HepG2 (cell line): ENCODE measurements around the gene CTXN1. TPM values are rescaled to one million over a fixed set of nuclear protein-coding genes. Genes with fewer than 3 reads are reported as not detected.

ENCODE experiments used
- AHR ChIP-seq: IDR thresholded peaks from 2 replicates; pipeline ENCODE4 v1.6.1; 2018; ENCODE audit warnings: missing genetic modification reagents, missing compliant biosample characterization
- ETV6 ChIP-seq: sonication (generic); formaldehyde crosslinking; conservative IDR thresholded peaks from 2 replicates; pipeline ENCODE4 v1.4.0; 2020; ENCODE audit warnings: missing genetic modification reagents
- HDAC6 ChIP-seq: fragments of 200-600 bp; sonication (generic); IDR thresholded peaks from 2 replicates; pipeline ENCODE4 v1.7.0; 2017; ENCODE audit warnings: mild to moderate bottlenecking, antibody characterized with exemption, low read length, low read depth
- HIC2 ChIP-seq: sonication (generic); formaldehyde crosslinking; IDR thresholded peaks from 2 replicates; pipeline ENCODE4 v1.9.0; 2022; ENCODE audit warnings: low read depth, missing genetic modification reagents
- IKZF5 ChIP-seq: IDR thresholded peaks from 2 replicates; pipeline ENCODE4 v1.6.1; 2018; ENCODE audit warnings: missing genetic modification reagents, mild to moderate bottlenecking, missing compliant biosample characterization
- MED1 ChIP-seq: sonication (generic); formaldehyde crosslinking; IDR thresholded peaks from 2 replicates; pipeline ENCODE4 v1.4.0; 2020; ENCODE audit warnings: missing genetic modification reagents
- MYNN ChIP-seq: sonication (generic); formaldehyde crosslinking; IDR thresholded peaks from 2 replicates; pipeline ENCODE4 v1.4.0; 2020; ENCODE audit warnings: mild to moderate bottlenecking, low read depth, missing genetic modification reagents
- PLRG1 ChIP-seq: fragments of 450-650 bp; conservative IDR thresholded peaks from 2 replicates; pipeline ENCODE4 v1.6.1; 2016
- RAD51 ChIP-seq: fragments of 450-650 bp; IDR thresholded peaks from 2 replicates; pipeline ENCODE4 v1.6.1; 2016; ENCODE audit warnings: borderline replicate concordance
- ZBTB38 ChIP-seq: sonication (generic); formaldehyde crosslinking; IDR thresholded peaks from 2 replicates; pipeline ENCODE4 v1.5.1; 2020; ENCODE audit warnings: mild to moderate bottlenecking, missing genetic modification reagents
- ZEB1 ChIP-seq: IDR thresholded peaks from 2 replicates; pipeline ENCODE4 v1.6.1; 2012; ENCODE audit warnings: mild to moderate bottlenecking, low read depth, inconsistent platforms; ENCODE audit not compliant: insufficient replicate concordance
- ZNF224 ChIP-seq: sonication (generic); formaldehyde crosslinking; IDR thresholded peaks from 2 replicates; pipeline ENCODE4 v1.5.0; 2020; ENCODE audit warnings: mild to moderate bottlenecking, missing genetic modification reagents
- ZNF292 ChIP-seq: sonication (generic); formaldehyde crosslinking; IDR thresholded peaks from 2 replicates; pipeline ENCODE4 v1.8.1; 2022; ENCODE audit warnings: mild to moderate bottlenecking, low read depth, missing genetic modification reagents, borderline replicate concordance
- ZNF30 ChIP-seq: sonication (generic); formaldehyde crosslinking; IDR thresholded peaks from 2 replicates; pipeline ENCODE4 v1.5.0; 2020; ENCODE audit warnings: mild to moderate bottlenecking, missing genetic modification reagents
- ZNF432 ChIP-seq: sonication (generic); formaldehyde crosslinking; IDR thresholded peaks from 2 replicates; pipeline ENCODE4 v1.5.0; 2020; ENCODE audit warnings: missing genetic modification reagents, mild to moderate bottlenecking, borderline replicate concordance
- ZNF510 ChIP-seq: sonication (generic); formaldehyde crosslinking; IDR thresholded peaks from 2 replicates; pipeline ENCODE4 v1.4.0; 2020; ENCODE audit warnings: low read depth, mild to moderate bottlenecking, missing genetic modification reagents
- ZNF512B ChIP-seq: sonication (generic); formaldehyde crosslinking; IDR thresholded peaks from 2 replicates; pipeline ENCODE4 v1.5.1; 2020; ENCODE audit warnings: missing genetic modification reagents, mild to moderate bottlenecking, borderline replicate concordance
- ZNF687 ChIP-seq: sonication (generic); formaldehyde crosslinking; IDR thresholded peaks from 2 replicates; pipeline ENCODE4 v1.5.1; 2020; ENCODE audit warnings: mild to moderate bottlenecking, missing genetic modification reagents, moderate library complexity
- ZNF709 ChIP-seq: sonication (generic); formaldehyde crosslinking; IDR thresholded peaks from 2 replicates; pipeline ENCODE4 v1.5.0; 2020; ENCODE audit warnings: mild to moderate bottlenecking, missing genetic modification reagents
- ZSCAN20 ChIP-seq: sonication (generic); formaldehyde crosslinking; IDR thresholded peaks from 2 replicates; pipeline ENCODE4 v1.4.0; 2020; ENCODE audit warnings: missing genetic modification reagents, mild to moderate bottlenecking, borderline replicate concordance
- polyA plus RNA-seq, 8 experiments: library from polyadenylated mRNA; depleted of rRNA in 3 of 8; stranded (reverse) in 7 of 8; unstranded in 1 of 8; fragments of >200 nt; fragmentation: Illumina TruSeq in 4 of 8; extraction: Trizol in 4 of 8; gene quantifications; 2 replicates each; pipeline versions ENCODE4 v1.2.1 to v1.2.3, GENCODE V29; 2011 to 2016; ENCODE audit warnings: low read depth in 4 of 8, missing spikeins in 1 of 8, mixed read lengths in 1 of 8; ENCODE audit not compliant: insufficient read depth in 1 of 8
- total RNA-seq, 5 experiments: library from RNA; depleted of rRNA; stranded (reverse); fragments of >200 nt; fragmentation: Illumina TruSeq; extraction: Trizol; gene quantifications; 2 replicates each; pipeline ENCODE4 v1.2.3, GENCODE V29; 2016; ENCODE audit warnings: low read depth in 1 of 5

Gene CTXN1
- total and polyA plus RNA-seq, 2 of the 13 experiments (the other 11 are each of a cell fraction or from before 2014, with no cell fraction given): 0.11 TPM; not detected in 1

- TF ChIP-seq ZNF30 (no peak; the same call in 1 of the 2 replicates), ZNF709 (peak; percentile 61; the same call in 1 of the 2 replicates), ZBTB38 (CRISPR knock-in tag) (no peak), RAD51 (peak; percentile 12; the same call in 1 of the 2 replicates), ZNF510 (CRISPR knock-in tag) (peak; percentile 29; the same call in 1 of the 2 replicates), ZNF432 (CRISPR knock-in tag) (no peak), ZEB1 (no peak), MED1 (CRISPR knock-in tag) (peak; percentile 55), ZNF224 (CRISPR knock-in tag) (no peak), ZNF292 (no peak), IKZF5 (CRISPR knock-in tag) (peak; percentile 85), HIC2 (CRISPR knock-in tag) (no peak), AHR (CRISPR knock-in tag) (peak; percentile 75), ZNF512B (CRISPR knock-in tag) (no peak), PLRG1 (no peak), ZSCAN20 (no peak), ZNF687 (CRISPR knock-in tag) (peak; percentile 93), ETV6 (CRISPR knock-in tag) (peak; percentile 45; the same call in 1 of the 2 replicates), MYNN (CRISPR knock-in tag) (no peak), HDAC6 (no peak)
Observed at GRCh38 chr19:7943444-7944176, 17.7 kb upstream of the CTXN1 start, which contains the start of gene TIMM44 (continued).
